Dermis blood vessel endothelial cell (primary cell): Measurements from ENCODE around the gene DMRTA2. TPM values are rescaled to one million over a fixed set of nuclear protein-coding genes. Genes with fewer than 3 reads are reported as not detected.

Experiments used
- DNase-seq: peaks from one replicate; pipeline ENCODE4 v3.0.0; 2010
- total RNA-seq: library from RNA; depleted of rRNA; stranded (reverse); fragments of >200 nt; gene quantifications from 2 replicates; pipeline ENCODE4 v1.2.3, GENCODE V29; 2014

Gene DMRTA2
- total RNA-seq, 1 donor from 2014 or later = not detected

DNA sequence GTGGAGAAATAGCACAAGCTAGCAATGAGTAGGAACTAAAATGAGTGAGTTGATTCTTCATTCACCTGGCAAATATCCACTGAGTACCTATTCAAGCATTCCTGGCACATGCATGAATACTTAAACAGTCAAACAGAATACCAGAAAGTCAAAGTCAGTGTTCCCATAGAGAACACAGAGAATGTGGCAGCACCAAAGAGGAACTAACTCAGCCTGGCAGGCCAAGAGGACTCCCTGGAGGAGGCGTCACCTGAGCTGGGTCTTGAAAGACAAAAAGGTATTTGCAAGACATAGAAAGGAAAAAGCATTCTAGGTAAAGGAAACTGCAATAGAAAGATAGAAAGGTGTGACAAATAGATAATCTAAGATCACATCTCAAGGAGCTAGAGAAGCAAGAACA is 49.7 kb downstream of the DMRTA2 start:
- DNase-seq = no peak

DNA sequence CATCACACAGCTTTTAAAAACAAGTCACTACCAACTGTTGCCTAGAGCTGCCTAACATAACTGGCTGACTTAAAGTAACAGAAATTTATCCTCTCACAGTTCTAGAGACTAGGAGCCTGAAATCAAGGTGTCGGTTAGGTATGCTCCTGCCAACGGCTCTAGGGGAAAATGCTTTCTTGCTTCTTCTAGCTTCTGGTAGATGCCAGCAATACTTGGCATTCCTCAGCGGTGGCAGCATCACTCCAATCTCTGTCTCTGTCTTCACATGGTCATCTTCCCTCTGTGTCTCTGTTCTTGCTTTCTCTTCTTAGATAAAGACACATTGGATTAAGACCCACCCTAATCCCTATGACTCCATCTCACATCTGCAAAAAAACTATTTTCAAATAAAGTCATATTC is 51.5 kb downstream of the DMRTA2 start:
- DNase-seq = no peak

DNA sequence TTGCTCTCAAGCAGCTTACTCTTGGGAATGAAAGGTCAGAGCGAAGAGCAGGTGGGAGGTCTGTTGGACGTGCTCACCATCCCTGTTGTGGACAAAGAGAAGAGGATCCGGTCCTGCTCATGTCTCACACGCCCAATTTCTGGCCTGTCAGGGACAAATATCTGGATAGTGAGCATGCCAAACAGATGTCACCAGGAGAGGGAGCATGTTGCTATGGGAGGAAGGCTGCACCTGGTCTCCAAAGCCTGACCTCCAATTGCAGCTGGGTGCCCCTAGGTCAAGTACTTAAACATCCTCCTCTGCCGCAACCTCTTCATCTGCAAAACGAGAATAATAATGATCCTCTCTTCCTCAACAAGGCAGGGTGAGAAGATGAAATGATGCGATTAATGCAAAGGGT is 53.4 kb downstream of the DMRTA2 start:
- DNase-seq = peak; percentile 36

DNA sequence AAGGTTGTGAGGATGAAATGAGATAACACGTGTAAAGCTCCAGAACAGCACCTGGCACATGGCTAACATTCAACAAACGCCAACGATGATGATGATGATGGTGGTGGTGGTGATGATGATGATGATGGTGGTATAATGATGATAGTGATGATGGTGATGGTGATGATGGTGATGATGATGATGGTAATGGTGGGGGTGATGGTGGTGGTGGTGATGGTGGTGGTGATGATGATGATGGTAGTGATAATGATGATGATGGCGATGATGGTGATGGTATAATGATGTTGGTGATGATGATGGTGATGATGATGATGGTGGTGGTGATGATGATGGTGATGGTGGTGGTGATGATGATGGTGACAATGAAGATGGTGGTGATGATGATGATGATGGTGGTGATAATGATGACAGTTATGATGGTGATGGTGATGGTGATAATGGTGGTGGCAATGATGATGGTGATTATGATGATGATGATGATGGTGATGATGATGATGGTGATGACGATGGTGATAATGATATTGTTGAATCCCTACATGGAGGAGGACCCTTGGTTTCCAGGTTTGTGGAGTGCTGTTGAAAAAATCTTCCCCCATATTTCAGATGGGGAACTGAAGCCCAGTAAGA is 54.1 kb downstream of the DMRTA2 start:
- no peak for DNase-seq

DNA sequence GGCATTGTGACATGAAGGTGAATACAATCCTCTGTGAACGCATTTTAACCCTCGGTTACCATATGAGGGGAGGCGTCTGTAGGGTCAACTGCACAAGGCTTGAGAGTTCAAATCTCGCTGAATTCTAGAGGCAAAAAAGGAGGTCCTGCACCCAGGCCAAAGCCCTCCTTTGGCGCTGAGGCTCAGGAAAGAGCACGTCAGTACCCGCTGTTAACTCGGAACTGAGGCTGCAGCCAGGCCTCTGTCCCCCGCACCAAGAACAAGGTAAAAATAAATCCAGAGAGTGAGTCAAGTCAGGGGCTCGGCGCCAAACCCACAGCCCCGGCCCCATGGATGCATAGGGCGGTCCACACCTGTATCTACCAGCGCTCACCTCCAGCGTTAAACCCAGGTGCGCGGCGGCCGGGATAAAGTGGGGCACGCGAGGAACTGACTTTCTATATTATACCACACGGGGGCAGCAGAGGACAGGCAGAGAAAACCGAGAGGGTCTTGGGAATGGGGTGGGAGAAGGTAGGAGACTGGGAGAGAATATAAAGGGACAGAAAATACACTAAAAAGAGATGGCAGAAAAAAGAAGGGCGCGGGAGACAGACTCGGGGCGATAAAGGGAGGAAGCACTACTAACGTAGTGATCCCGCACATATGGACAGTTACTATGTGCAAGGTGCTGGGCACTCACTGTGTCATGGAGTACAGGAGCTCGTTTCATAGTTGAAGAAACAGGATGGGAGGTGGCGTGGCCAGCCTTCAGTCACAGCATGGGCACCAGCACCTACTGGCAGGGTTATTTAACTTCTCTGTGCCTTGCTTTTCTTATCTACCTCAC is 54.9 kb downstream of the DMRTA2 start:
- peak; percentile 49 for DNase-seq
